Esophagus muscularis mucosa (tissue), 4 donors: Measurements from ENCODE around the gene PNMA6A.
"Not testable (repeated sequence)": the region's sequence is repeated elsewhere in the genome, so short reads cannot be mapped to it uniquely, and the experiment has no call there.

Source experiments
- EP300 ChIP-seq: sonication (generic); formaldehyde crosslinking; IDR thresholded peaks from one replicate; pipeline ENCODE4 v1.6.1; 2017; ENCODE audit warnings: antibody characterized with exemption
- POLR2A ChIP-seq: fragments of 450-650 bp; IDR thresholded peaks from one replicate; pipeline ENCODE4 v1.6.1; 2017; ENCODE audit warnings: antibody characterized with exemption, moderate library complexity, mild to moderate bottlenecking, low read depth
- POLR2AphosphoS5 ChIP-seq, 2 donors: sonication (generic); formaldehyde crosslinking; IDR thresholded peaks; one replicate each; pipeline ENCODE4 v1.6.1; 2017; ENCODE audit warnings: antibody characterized with exemption in 2 of 2
- TF ChIP-seq, protein P1 (sequence below), 3 experiments: fragments of 200-600 bp in 2 of 3; fragments of 450-650 bp in 1 of 3; sonication (generic) in 2 of 3; IDR thresholded peaks; one replicate each; pipeline ENCODE4 v1.5.1; 2017 to 2019; ENCODE audit warnings: antibody characterized with exemption in 3 of 3, mild to moderate bottlenecking in 2 of 3, moderate library complexity in 1 of 3

DNA sequence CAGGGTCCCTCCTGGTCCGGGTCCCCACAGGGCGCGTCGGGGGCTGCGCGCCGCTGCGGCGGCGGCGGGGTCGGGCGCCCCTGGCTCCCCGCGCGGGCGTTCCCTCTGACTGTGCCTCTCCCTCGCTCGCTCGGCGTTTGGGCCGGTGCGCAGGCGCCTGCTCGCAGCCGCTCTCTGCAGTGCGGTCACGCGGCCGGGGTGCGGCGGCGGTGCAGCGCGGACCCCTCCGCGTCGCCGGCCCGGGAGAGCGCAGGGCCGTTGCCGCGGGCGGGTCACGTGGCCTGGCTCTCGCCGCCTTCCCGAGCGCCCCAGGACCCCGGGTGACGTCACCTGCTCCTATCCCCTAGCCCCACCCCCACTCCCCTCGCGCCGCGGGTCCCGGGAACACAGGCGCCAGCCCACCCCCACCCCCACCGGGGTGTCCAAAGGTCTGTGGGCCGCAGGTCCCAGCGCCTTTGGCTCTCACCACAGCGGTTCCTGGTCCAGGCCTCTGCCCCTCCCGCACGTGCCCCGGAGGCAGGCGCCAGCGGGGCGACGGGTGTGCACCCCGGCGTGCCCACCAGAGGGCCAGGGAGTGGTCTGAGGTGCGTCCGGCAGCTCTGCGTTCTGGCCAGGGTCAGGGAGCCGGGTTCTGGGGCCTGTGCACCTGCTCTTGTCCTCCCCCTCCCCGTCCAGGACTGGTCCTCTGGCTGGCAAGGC is 5.3 kb downstream of the PNMA6A start:
- not testable (repeated sequence) for TF ChIP-seq POLR2A; POLR2AphosphoS5 (IDR thresholded peaks at IDR 0.05); EP300
- TF ChIP-seq, protein P1, sequence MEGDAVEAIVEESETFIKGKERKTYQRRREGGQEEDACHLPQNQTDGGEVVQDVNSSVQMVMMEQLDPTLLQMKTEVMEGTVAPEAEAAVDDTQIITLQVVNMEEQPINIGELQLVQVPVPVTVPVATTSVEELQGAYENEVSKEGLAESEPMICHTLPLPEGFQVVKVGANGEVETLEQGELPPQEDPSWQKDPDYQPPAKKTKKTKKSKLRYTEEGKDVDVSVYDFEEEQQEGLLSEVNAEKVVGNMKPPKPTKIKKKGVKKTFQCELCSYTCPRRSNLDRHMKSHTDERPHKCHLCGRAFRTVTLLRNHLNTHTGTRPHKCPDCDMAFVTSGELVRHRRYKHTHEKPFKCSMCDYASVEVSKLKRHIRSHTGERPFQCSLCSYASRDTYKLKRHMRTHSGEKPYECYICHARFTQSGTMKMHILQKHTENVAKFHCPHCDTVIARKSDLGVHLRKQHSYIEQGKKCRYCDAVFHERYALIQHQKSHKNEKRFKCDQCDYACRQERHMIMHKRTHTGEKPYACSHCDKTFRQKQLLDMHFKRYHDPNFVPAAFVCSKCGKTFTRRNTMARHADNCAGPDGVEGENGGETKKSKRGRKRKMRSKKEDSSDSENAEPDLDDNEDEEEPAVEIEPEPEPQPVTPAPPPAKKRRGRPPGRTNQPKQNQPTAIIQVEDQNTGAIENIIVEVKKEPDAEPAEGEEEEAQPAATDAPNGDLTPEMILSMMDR (IDR thresholded peaks at IDR 0.05), result not testable (repeated sequence)
